EL (cell line): Measurements from ENCODE around the gene SURF2.
"Not testable (repeated sequence)": the region's sequence is repeated elsewhere in the genome, so short reads cannot be mapped to it uniquely, and the experiment has no call there.

Source experiments
- DNase-seq: peaks from one replicate; pipeline ENCODE4 v3.0.0-alpha.2; 2016

The SURF2 gene

GRCh38 chr9:133379153-133380086, 23.1 kb downstream of the SURF2 start:
- DNase-seq = no peak

GRCh38 chr9:133380734-133381133, 24.4 kb downstream of the SURF2 start:
- no peak for DNase-seq

GRCh38 chr9:133382507-133383141, 26.3 kb downstream of the SURF2 start:
- no peak for DNase-seq

GRCh38 chr9:133383438-133383837, 27.1 kb downstream of the SURF2 start:
- no peak for DNase-seq

- DNase-seq = no peak
Observed at GRCh38 chr9:133384736-133385321, 28.5 kb downstream of the SURF2 start.

GRCh38 chr9:133385452-133385851, 29.1 kb downstream of the SURF2 start:
- no peak for DNase-seq

- no peak for DNase-seq
Observed at GRCh38 chr9:133386338-133386737, 30.0 kb downstream of the SURF2 start.

GRCh38 chr9:133387680-133388079, 31.3 kb downstream of the SURF2 start:
- DNase-seq = no peak

- no peak for DNase-seq
Observed at GRCh38 chr9:133389025-133389557, 32.7 kb downstream of the SURF2 start.

- no peak for DNase-seq
Observed at GRCh38 chr9:133389562-133389961, 33.2 kb downstream of the SURF2 start.

GRCh38 chr9:133390713-133391112, 34.4 kb downstream of the SURF2 start:
- no peak for DNase-seq

GRCh38 chr9:133391449-133391848, 35.1 kb downstream of the SURF2 start:
- DNase-seq = not testable (repeated sequence)

- not testable (repeated sequence) for DNase-seq
Observed at GRCh38 chr9:133392308-133392707, 36.0 kb downstream of the SURF2 start.

GRCh38 chr9:133393399-133393798, 37.0 kb downstream of the SURF2 start:
- DNase-seq = no peak

GRCh38 chr9:133394687-133395271, 38.4 kb downstream of the SURF2 start:
- no peak for DNase-seq

GRCh38 chr9:133396952-133397351, 40.6 kb downstream of the SURF2 start:
- DNase-seq = peak; percentile 39

- no peak for DNase-seq
Observed at GRCh38 chr9:133397370-133397769, 41.0 kb downstream of the SURF2 start.

- no peak for DNase-seq
Observed at GRCh38 chr9:133397895-133398294, 41.5 kb downstream of the SURF2 start.

GRCh38 chr9:133400292-133400691, 43.9 kb downstream of the SURF2 start:
- DNase-seq = no peak

GRCh38 chr9:133401588-133401987, 45.2 kb downstream of the SURF2 start:
- no peak for DNase-seq

GRCh38 chr9:133402689-133403088, 46.3 kb downstream of the SURF2 start:
- DNase-seq = no peak

- DNase-seq = no peak
Observed at GRCh38 chr9:133403766-133404453, 47.6 kb downstream of the SURF2 start.
